HG02852 (cell line): Measurements from ENCODE around the gene CFAP68.
A peak's percentile ranks its signal among the peaks of the same experiment; 100 is the strongest.
"Not testable (repeated sequence)": the region's sequence is repeated elsewhere in the genome, so short reads cannot be mapped to it uniquely, and the experiment has no call there.

ENCODE experiments used
- ATAC-seq: cut with Tn5 transposase; IDR thresholded peaks from one replicate; pipeline ENCODE4 v1.9.1; 2021; ENCODE audit warnings: mild to moderate bottlenecking, moderate library complexity; ENCODE audit not compliant: unreplicated experiment

Gene CFAP68

GRCh38 chr11:111870522-111870885, 8.8 kb upstream of the CFAP68 start:
- ATAC-seq: peak; percentile 9

- peak; percentile 92 for ATAC-seq
Observed at GRCh38 chr11:111870886-111871692, 8.3 kb upstream of the CFAP68 start, which contains the start of gene ALG9. Gene ALG9, minus strand, starts transcription at chr11:111871581. Its CDS starts 99 bp downstream, at chr11:111871482.

- ATAC-seq: no peak
Observed at GRCh38 chr11:111871693-111872161, 7.6 kb upstream of the CFAP68 start.

GRCh38 chr11:111878385-111878848, 924 bp upstream of the CFAP68 start:
- peak; percentile 7 for ATAC-seq

GRCh38 chr11:111879637-111879960, 258 bp downstream of the CFAP68 start:
- ATAC-seq: no peak

- ATAC-seq: no peak
Observed at GRCh38 chr11:111882202-111882601, 2.9 kb downstream of the CFAP68 start.

GRCh38 chr11:111885053-111885452, 5.7 kb downstream of the CFAP68 start:
- not testable (repeated sequence) for ATAC-seq

GRCh38 chr11:111886032-111886431, 6.7 kb downstream of the CFAP68 start:
- no peak for ATAC-seq

- ATAC-seq: no peak
Observed at GRCh38 chr11:111886844-111887243, 7.5 kb downstream of the CFAP68 start.

GRCh38 chr11:111905411-111905810, 26.1 kb downstream of the CFAP68 start:
- no peak for ATAC-seq

GRCh38 chr11:111906680-111907079, 27.3 kb downstream of the CFAP68 start:
- ATAC-seq: no peak

GRCh38 chr11:111908639-111909305, 29.4 kb downstream of the CFAP68 start:
- no peak for ATAC-seq

GRCh38 chr11:111909378-111909777, 30.0 kb downstream of the CFAP68 start:
- ATAC-seq: no peak

- no peak for ATAC-seq
Observed at GRCh38 chr11:111910676-111911562, 31.6 kb downstream of the CFAP68 start.

GRCh38 chr11:111911563-111912401, 32.4 kb downstream of the CFAP68 start, which contains the start of gene CRYAB:
Gene CRYAB, minus strand, starts transcription at chr11:111911770. Its CDS starts 46 bp downstream, at chr11:111911724.
- ATAC-seq: no peak

GRCh38 chr11:111912535-111912934, 33.2 kb downstream of the CFAP68 start, which contains the start of gene HSPB2:
Gene HSPB2, plus strand, starts transcription at chr11:111912734. Its CDS starts 96 bp downstream, at chr11:111912830.
- no peak for ATAC-seq

- ATAC-seq: no peak
Observed at GRCh38 chr11:111913031-111913861, 33.9 kb downstream of the CFAP68 start.

GRCh38 chr11:111913997-111914396, 34.7 kb downstream of the CFAP68 start:
- ATAC-seq: no peak

GRCh38 chr11:111916768-111917167, 37.4 kb downstream of the CFAP68 start:
- ATAC-seq: no peak
